Activated CD4-positive, alpha-beta T cell treated with anti-CD3 and anti-CD28 coated beads, Interleukin-2, amount 50 U/mL, for 1 hour (primary cell): ENCODE data around the gene HDAC3.

ENCODE experiments used
- DNase-seq: peaks from one replicate; pipeline ENCODE4 v3.0.0-alpha.2; 2020

Gene HDAC3

GRCh38 chr5:141598391-141599345, 38.0 kb downstream of the HDAC3 start:
- DNase-seq = no peak

GRCh38 chr5:141597814-141598213, 38.8 kb downstream of the HDAC3 start:
- no peak for DNase-seq

- DNase-seq = no peak
These were observed 39.3 kb downstream of the HDAC3 start for GRCh38 chr5:141597394-141597793.

GRCh38 chr5:141596867-141597266, 39.8 kb downstream of the HDAC3 start:
- no peak for DNase-seq

GRCh38 chr5:141590127-141590526, 46.5 kb downstream of the HDAC3 start:
- DNase-seq = no peak

GRCh38 chr5:141586246-141586645, 50.4 kb downstream of the HDAC3 start:
- no peak for DNase-seq

GRCh38 chr5:141585594-141585993, 51.1 kb downstream of the HDAC3 start:
- DNase-seq = no peak

GRCh38 chr5:141574122-141574510, 62.5 kb downstream of the HDAC3 start:
- DNase-seq = no peak

GRCh38 chr5:141573489-141574121, 63.0 kb downstream of the HDAC3 start:
- DNase-seq = no peak
